CD4-positive, alpha-beta T cell (primary cell): ENCODE results near the gene GFOD1. TPM values are rescaled to one million over a fixed set of nuclear protein-coding genes. Genes with fewer than 3 reads are reported as not detected.

Experiments used
- ATAC-seq: fragments of 200-7000 bp; cut with Tn5 transposase; one replicate; pipeline ENCODE4 v1.10.0; 2022; ENCODE audit warnings: mild to moderate bottlenecking; ENCODE audit not compliant: poor library complexity
- CTCF ChIA-PET: fragments of 350-600 bp; sonication (Branson Sonifier 250); formaldehyde crosslinking; loops from one replicate; lab custom pipeline; 2021; ENCODE audit warnings: antibody characterized with exemption, inconsistent platforms; lab: Charles Lee
- POLR2A ChIA-PET: fragments of 350-600 bp; sonication (Branson Sonifier 250); formaldehyde crosslinking; loops from one replicate; lab custom pipeline; 2021; ENCODE audit warnings: antibody characterized with exemption, inconsistent platforms; lab: Charles Lee
- DNase-seq, 14 experiments: peaks; one replicate each; pipeline ENCODE4 v3.0.0-alpha.2; 2013 to 2020; ENCODE audit warnings: mixed read lengths in 2 of 14
- H3K27ac ChIP-seq, 2 donors: one replicate each; pipeline versions ENCODE4 v1.5.1 to v1.7.0; 2013; ENCODE audit warnings: low read length in 2 of 2, low read depth in 1 of 2, mild to moderate bottlenecking in 1 of 2
- H3K27me3 ChIP-seq, 2 experiments: 1 replicate in 1 of 2; 2 replicates in 1 of 2; pipeline versions ENCODE4 v1.6.1 to v1.7.0; 2013; ENCODE audit warnings: low read length in 2 of 2, control low read depth in 1 of 2, mild to moderate bottlenecking in 1 of 2, moderate library complexity in 1 of 2; ENCODE audit not compliant: insufficient read depth in 2 of 2, control insufficient read depth in 1 of 2
- H3K36me3 ChIP-seq: one replicate; pipeline ENCODE4 v1.6.1; 2013; ENCODE audit warnings: low read length, control low read depth; ENCODE audit not compliant: insufficient read depth
- H3K4me1 ChIP-seq: one replicate; pipeline ENCODE4 v1.6.1; 2013; ENCODE audit warnings: low read length, control low read depth; ENCODE audit not compliant: insufficient read depth
- H3K4me3 ChIP-seq: one replicate; pipeline ENCODE4 v1.5.1; 2013; ENCODE audit warnings: mild to moderate bottlenecking, low read length, moderate library complexity
- H3K9me3 ChIP-seq, 2 experiments: 1 replicate in 1 of 2; 2 replicates in 1 of 2; pipeline versions ENCODE4 v1.6.1 to v1.7.0; 2013; ENCODE audit warnings: low read length in 2 of 2, mild to moderate bottlenecking in 2 of 2, control low read depth in 1 of 2, moderate library complexity in 1 of 2; ENCODE audit not compliant: control insufficient read depth in 1 of 2, insufficient read depth in 1 of 2
- H3K27ac Mint-ChIP-seq: one replicate; pipeline ENCODE4 v1.8.0; 2020; ENCODE audit warnings: mixed read lengths
- H3K27me3 Mint-ChIP-seq: one replicate; pipeline ENCODE4 v1.8.0; 2021; ENCODE audit warnings: mixed read lengths
- H3K36me3 Mint-ChIP-seq: one replicate; pipeline ENCODE4 v1.8.0; 2021; ENCODE audit warnings: low read depth, mixed read lengths
- H3K4me1 Mint-ChIP-seq: one replicate; pipeline ENCODE4 v1.8.0; 2021; ENCODE audit warnings: low read depth, mixed read lengths
- H3K4me3 Mint-ChIP-seq: one replicate; pipeline ENCODE4 v1.8.0; 2020; ENCODE audit warnings: mild to moderate bottlenecking, mixed read lengths
- H3K9me3 Mint-ChIP-seq: one replicate; pipeline ENCODE4 v1.8.0; 2020; ENCODE audit warnings: mixed read lengths
- intact Hi-C, 2 experiments: fragments of 100-400 bp; cut with DNase I in 1 of 2; cut with micrococcal nuclease in 1 of 2; formaldehyde crosslinking; loops; one replicate each; pipeline versions ENCODE4 v1.15.1 to v1.9.0; 2023 to 2025; cut with DNase I, micrococcal nuclease
- total RNA-seq, 174 experiments: library from RNA in 2 of 174; stranded (reverse) in 2 of 174; gene quantifications; one replicate each; pipeline ENCODE4 v1.2.3 and lab custom pipeline; 2021 to 2026
- TF ChIP-seq, protein P1 (sequence below): fragments of 200-600 bp; IDR thresholded peaks from one replicate; pipeline ENCODE4 v1.8.0; 2022; ENCODE audit warnings: antibody characterized with exemption, mild to moderate bottlenecking

Gene GFOD1
- total RNA-seq, 2 experiments from 2014 or later = 1.3 to 2.0 TPM

DNA sequence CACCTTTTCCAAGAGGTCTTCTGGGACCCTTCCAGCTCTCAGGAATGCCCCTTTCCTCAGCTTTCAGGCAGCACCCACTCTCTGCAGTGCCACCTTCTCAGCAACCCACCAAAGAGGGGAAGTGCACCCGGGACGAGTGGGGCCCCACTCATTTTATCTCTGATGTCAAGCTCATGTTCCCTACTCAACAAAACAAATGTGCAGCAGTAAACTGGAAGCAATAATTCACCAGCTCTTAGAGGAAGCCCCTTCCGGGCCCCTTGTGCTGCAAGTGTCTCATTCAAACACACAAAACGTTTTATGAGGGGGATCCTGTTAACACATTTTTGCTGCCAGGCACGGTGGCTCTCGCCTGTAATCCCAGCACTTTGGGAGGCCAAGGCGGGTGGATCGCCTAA lies 13.6 kb downstream of the GFOD1 start:
- Mint-ChIP-seq H3K4me1 (no peaks in the 10 kb centered on the region), H3K27ac (no peak overlapping the region), H3K36me3 (no peaks in the 10 kb centered on the region), H3K9me3 (no peaks in the 10 kb centered on the region), H3K4me3 (no peak overlapping the region), H3K27me3 (no peaks in the 10 kb centered on the region)
- CTCF ChIA-PET = no interaction called here
- Histone ChIP-seq H3K9me3 (no peaks in the 10 kb centered on the region), H3K4me1 (no peaks in the 10 kb centered on the region), H3K36me3 (no peaks in the 10 kb centered on the region), H3K4me3 (no peak overlapping the region), H3K27me3 (no peaks in the 10 kb centered on the region), H3K27ac (no peak overlapping the region)
- TF ChIP-seq, protein P1, sequence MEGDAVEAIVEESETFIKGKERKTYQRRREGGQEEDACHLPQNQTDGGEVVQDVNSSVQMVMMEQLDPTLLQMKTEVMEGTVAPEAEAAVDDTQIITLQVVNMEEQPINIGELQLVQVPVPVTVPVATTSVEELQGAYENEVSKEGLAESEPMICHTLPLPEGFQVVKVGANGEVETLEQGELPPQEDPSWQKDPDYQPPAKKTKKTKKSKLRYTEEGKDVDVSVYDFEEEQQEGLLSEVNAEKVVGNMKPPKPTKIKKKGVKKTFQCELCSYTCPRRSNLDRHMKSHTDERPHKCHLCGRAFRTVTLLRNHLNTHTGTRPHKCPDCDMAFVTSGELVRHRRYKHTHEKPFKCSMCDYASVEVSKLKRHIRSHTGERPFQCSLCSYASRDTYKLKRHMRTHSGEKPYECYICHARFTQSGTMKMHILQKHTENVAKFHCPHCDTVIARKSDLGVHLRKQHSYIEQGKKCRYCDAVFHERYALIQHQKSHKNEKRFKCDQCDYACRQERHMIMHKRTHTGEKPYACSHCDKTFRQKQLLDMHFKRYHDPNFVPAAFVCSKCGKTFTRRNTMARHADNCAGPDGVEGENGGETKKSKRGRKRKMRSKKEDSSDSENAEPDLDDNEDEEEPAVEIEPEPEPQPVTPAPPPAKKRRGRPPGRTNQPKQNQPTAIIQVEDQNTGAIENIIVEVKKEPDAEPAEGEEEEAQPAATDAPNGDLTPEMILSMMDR = no peak
- DNase-seq (no peak), ATAC-seq (no peak)
- intact Hi-C loops = no loop called here
- POLR2A ChIA-PET = no interaction called here

DNA sequence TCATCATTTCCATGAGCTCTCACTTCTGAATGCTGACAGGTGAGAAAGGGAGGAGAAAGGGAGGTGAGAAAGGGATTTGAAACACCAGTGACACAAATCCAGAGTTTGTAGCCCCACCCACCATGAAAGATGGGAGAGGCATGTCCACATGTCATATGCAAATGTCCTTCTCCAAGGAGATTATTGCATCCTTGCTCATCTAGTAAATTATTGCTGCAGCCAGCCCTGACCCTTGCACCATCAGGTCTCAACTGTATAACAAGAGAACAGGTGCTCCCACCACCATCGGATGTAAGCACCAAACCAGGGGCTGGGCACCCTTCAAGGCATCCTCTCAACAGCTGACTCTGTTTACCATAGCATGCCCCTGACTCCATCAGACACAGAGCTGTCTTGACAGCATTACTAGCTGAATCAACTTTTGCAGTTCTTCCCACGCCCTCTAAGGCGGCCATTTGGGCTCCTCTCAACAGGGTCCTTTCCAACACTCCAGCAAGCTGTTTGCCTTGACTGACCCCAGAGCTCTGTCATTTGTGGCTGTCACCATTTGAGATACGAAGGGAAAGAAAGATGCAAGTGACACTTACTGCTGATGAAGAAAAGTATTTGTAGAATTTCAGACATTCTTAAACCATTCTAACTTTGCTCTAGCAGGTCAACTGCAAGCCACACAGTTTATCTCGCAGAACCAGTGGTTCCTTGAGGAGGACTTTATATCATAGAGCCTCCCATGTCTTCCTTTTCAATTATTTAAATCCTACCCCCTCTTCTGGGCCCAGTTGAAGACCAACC lies 14.2 kb downstream of the GFOD1 start:
- Mint-ChIP-seq H3K36me3 (no peaks in the 10 kb centered on the region), H3K4me3 (no peak overlapping the region), H3K27ac (no peak overlapping the region), H3K9me3 (no peaks in the 10 kb centered on the region), H3K4me1 (no peaks in the 10 kb centered on the region), H3K27me3 (no peaks in the 10 kb centered on the region)
- POLR2A ChIA-PET = no interaction called here
- ATAC-seq = no peak
- H3K9me3 ChIP-seq = no peaks in the 10 kb centered on the region
- intact Hi-C loops = no loop called here
- no peaks in the 10 kb centered on the region for H3K36me3 ChIP-seq
- no peak overlapping the region for H3K4me3 ChIP-seq
- DNase-seq = no peak
- TF ChIP-seq, protein P1 = no peak
- no peak overlapping the region for H3K27ac ChIP-seq
- no peaks in the 10 kb centered on the region for H3K4me1 ChIP-seq
- no peaks in the 10 kb centered on the region for H3K27me3 ChIP-seq
- CTCF ChIA-PET = no interaction called here

DNA sequence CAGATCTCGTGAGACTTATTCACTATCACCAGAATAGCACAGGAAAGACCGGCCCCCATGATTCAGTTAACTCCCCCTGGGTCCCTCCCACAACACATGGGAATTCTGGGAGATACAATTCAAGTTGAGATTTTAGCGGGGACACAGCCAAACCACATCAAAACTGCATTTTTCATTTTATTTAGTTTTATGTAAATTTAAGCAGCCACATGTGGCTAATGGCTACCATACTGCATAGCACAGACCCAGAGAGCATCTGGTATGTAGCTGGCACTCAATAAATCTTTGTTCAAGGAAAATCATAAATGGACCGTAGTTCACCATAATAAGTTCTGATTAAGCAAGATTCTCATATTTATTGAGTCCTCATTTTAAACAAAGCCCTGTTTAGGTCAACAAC lies 15.3 kb downstream of the GFOD1 start:
- H3K4me1 ChIP-seq = no peaks in the 10 kb centered on the region
- Mint-ChIP-seq H3K4me3 (no peak overlapping the region), H3K27ac (no peak overlapping the region), H3K9me3 (no peaks in the 10 kb centered on the region), H3K36me3 (no peaks in the 10 kb centered on the region), H3K27me3 (no peaks in the 10 kb centered on the region), H3K4me1 (no peaks in the 10 kb centered on the region)
- no peaks in the 10 kb centered on the region for H3K36me3 ChIP-seq
- POLR2A ChIA-PET = no interaction called here
- DNase-seq (no peak), ATAC-seq (no peak)
- no peaks in the 10 kb centered on the region for H3K9me3 ChIP-seq
- no peak overlapping the region for H3K4me3 ChIP-seq
- CTCF ChIA-PET = no interaction called here
- intact Hi-C loops = no loop called here
- no peaks in the 10 kb centered on the region for H3K27me3 ChIP-seq
- TF ChIP-seq, protein P1 = no peak
- H3K27ac ChIP-seq = no peak overlapping the region
